ENCODE results near the gene RBM11.
"Not testable (repeated sequence)": the region's sequence is repeated elsewhere in the genome, so short reads cannot be mapped to it uniquely, and the experiment has no call there.

Gene RBM11, protein sequence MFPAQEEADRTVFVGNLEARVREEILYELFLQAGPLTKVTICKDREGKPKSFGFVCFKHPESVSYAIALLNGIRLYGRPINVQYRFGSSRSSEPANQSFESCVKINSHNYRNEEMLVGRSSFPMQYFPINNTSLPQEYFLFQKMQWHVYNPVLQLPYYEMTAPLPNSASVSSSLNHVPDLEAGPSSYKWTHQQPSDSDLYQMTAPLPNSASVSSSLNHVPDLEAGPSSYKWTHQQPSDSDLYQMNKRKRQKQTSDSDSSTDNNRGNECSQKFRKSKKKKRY

DNA sequence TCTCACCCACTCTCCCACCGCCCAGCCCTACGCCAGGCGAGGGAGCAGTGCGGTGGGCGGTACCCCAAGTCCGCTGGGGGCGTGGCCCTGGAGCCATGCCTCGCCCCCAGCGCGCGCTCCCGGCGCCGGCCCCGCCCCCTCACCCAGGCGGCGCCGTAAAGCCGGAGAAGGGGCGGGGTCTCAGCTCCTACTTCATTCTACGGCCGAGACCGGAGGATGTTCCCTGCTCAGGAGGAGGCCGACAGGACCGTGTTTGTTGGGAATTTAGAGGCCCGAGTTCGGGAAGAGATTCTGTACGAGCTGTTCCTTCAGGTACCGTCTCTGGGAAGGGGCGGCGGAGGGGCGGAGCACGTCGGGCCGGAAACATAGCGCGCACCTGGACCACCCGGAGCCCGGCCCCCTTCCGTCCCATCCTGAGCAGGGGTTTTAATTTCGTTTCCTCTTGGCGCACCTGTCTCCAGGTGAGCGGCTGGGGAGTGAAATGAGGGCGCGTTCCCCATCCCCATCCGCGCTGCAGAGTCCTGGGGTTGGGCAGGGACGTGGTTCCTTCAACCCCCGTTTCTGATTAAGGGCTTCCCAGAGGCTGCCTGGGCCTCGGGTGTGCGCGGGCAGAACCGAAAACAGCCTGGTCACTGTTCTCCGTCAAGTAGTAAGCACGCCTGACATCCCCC is at the start of gene RBM11:
Gene RBM11, plus strand, starts transcription at position 187 of the 671 bp plus-strand sequence. Its CDS starts 30 bp downstream, at position 217.
- DNase-seq (ENCODE audit: low spot score): peak; percentile 77

GRCh38 chr21:14166463-14167223 is 49.3 kb upstream of the RBM11 start:
- DNase-seq (ENCODE audit: low spot score): not testable (repeated sequence)

GRCh38 chr21:14206222-14206621 is 9.7 kb upstream of the RBM11 start:
- DNase-seq (ENCODE audit: low spot score): no peak

DNA sequence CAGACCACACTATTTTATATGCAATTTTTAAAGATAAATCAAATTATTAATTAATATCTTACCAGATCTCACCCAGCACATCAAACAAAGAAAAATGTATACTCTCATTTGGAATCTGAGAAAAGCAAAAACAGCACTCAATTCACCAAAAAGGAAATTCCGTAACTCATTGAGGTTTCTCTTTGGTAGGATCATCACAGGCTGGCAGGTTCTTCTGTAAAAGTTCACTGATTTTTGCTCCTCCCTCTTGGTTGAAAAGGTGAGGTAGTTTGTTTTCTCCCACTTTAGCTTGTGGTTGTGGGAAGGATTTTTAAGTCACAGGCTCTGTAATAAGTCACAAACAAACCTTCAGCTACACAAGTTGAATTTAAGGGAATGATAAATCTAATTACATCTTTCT is 5.2 kb upstream of the RBM11 start, which contains the start of gene LIPI:
Gene LIPI, minus strand, starts transcription at position 218 of the 400 bp plus-strand sequence. Its CDS starts 110 bp downstream, at position 108.
- no peak for DNase-seq (ENCODE audit: low spot score)

GRCh38 chr21:14213164-14213563 is 2.8 kb upstream of the RBM11 start:
- no peak for DNase-seq (ENCODE audit: low spot score)

DNA sequence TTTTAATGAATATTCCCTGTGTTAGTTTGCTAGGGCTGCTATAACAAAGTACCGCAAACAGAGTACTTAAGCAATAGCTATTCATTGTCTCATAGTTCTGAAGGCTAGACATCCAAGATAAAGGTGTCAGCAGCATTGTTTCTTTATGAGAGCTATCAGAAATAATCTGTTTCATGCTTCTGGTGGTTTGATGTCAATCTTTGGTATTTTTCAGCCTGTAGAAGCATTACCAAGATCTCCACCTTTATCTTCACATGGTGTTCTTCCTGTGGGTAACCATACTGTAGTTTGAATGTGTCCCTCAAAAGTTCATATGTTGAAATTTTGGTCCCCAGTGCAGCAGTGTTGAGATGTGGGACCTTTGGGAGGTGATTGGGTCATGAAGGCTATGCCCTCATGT is 7.4 kb downstream of the RBM11 start:
- no peak for DNase-seq (ENCODE audit: low spot score)

DNA sequence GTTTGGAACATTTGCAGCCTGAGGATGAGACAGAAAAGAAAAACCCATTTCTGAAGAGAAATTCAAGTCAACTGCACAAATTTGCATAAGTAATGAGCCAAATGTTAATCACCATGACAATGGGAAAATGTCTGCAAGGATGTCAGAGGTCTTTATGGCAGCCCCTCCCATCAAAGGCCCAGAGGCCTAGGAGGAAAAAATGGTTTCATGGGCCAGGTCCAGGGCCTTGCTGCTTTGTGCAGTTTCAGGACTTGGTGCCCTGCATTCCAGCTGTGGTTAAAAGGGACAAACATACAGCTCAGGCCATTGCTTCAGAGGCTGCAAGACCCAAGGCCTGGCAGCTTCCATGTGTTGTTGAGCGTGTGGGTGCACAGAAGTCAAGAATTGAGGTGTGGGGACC is 13.4 kb downstream of the RBM11 start:
- no peak for DNase-seq (ENCODE audit: low spot score)

DNA sequence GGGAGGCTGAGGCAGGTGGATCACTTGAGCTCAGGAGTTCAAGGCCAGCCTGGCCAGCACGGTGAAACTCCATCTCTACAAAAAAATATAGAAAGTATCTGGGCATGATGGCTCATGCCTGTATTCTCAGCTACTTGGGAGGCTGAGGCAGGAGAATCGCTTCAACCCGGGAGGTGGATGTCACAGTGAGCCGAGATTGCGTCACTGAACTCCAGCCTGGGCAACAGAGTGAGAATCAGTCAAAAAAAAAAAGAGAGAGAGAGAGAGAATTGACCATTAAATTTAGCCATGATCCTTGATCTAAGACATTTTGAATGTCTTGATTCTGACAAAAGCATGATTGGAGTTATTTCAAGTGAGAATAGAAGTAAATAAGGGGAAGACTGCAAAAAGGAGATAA is 19.1 kb downstream of the RBM11 start:
- DNase-seq (ENCODE audit: low spot score): no peak

DNA sequence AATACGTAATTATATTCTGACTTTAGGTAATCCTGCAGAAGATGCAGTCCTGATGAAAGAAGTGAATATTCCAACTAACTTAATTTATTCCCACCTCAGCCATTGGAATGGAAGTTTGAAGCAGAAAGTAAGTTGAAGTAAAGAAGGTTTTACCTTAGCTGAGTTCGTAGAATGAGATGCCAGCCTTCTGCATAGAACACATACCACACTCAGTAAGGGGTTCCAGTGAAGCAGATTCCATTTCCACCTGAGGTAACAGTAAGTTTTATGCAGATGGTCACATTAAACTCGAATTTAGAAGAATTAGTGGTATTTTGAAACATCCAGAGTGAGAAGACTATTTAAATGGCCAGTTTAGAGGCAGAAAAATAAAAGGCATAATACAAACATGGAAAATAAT is 20.2 kb downstream of the RBM11 start:
- no peak for DNase-seq (ENCODE audit: low spot score)

DNA sequence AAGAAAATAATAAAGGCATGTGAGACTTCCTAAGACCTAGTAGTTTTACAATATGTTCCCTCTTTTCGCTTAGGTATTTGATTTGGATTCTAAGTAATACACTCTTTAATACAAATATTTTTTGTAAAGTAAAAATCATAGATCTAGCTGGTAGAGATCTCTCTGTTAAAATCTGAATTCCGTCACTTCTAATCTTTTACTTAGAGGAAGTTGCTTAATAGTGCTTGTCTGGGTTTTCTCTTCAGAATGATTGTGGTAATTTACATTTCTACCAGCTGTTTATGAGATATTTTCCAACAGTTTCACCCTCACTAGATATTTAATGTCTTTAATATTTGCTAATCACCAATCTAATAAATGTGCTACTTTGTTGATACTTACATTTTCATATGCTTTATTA is 23.3 kb downstream of the RBM11 start:
- no peak for DNase-seq (ENCODE audit: low spot score)

DNA sequence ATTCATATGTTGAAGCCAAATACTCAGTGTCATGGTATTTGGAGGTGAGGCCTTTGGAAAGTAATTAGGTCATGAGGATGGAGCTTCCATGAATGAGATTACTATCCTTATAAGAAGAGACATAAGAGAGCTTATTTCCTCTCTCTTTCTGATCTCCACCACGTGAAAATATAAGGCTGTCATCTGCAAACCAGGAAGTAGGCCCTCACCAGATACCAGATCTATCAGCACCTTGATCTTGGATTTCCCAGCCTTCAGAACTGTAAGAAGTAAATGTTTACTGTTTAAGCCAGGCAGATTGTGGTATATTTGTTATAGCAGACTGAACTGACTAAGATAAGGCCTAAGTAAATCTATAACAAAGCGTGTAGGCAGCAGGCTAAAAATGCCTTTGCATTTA is 25.3 kb downstream of the RBM11 start:
- DNase-seq (ENCODE audit: low spot score): no peak

- no peak for DNase-seq (ENCODE audit: low spot score)
Observed at GRCh38 chr21:14243461-14243860, 27.5 kb downstream of the RBM11 start.

GRCh38 chr21:14243874-14244273 is 27.9 kb downstream of the RBM11 start:
- DNase-seq (ENCODE audit: low spot score): no peak

- DNase-seq (ENCODE audit: low spot score): no peak
Observed at GRCh38 chr21:14244911-14245310, 29.0 kb downstream of the RBM11 start.

DNA sequence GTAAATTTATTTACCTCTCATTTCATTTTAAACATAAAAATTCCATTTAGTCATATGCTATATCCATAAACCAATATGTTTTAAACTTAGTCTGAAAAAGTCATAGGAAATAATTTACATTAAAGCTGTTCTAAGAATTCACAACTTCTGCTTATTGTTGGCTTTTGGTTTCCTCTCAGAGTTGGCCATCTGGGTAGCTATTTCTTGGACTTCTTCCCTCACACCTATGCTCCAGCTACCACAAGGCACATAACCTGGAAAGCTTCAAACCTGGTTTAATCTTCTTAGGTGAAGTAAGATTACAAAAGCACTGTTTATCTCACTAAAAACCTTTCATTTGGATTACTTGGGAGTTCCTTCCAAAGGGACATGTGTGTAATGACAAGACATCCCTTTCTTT is 29.8 kb downstream of the RBM11 start:
- no peak for DNase-seq (ENCODE audit: low spot score)

GRCh38 chr21:14251336-14251735 is 35.4 kb downstream of the RBM11 start:
- DNase-seq (ENCODE audit: low spot score): no peak

GRCh38 chr21:14259747-14260146 is 43.8 kb downstream of the RBM11 start:
- peak; percentile 5 for DNase-seq (ENCODE audit: low spot score)

DNA sequence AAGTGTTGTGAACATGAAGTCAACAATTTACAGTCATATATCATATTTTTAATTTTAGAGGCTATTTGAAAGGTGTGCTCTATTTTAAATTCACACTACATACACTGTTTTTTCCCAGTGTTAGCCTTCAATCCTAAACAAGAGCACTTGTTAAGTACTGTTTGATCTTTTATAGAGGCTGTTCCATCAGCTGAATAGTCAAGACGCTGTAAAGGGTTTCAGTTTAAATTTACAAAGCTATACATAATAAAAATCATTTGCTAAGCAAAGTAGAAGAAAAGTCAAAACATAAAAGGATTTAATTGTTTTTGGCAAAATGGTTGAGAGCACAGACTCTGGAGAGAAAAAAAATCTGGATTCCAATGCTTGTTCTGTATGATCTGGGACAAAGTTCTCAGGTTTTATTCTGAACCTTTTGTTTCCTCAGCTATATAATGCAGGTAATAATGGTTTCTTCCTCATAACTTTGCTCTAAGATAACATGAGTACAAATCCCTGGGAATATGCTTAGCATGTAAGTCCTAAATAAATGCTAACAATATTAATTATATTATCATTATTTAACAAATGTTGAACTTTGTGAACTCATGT is 44.3 kb downstream of the RBM11 start:
- DNase-seq (ENCODE audit: low spot score): no peak

- no peak for DNase-seq (ENCODE audit: low spot score)
Observed at GRCh38 chr21:14262039-14262438, 46.1 kb downstream of the RBM11 start.

GRCh38 chr21:14263879-14264278 is 47.9 kb downstream of the RBM11 start:
- no peak for DNase-seq (ENCODE audit: low spot score)

DNA sequence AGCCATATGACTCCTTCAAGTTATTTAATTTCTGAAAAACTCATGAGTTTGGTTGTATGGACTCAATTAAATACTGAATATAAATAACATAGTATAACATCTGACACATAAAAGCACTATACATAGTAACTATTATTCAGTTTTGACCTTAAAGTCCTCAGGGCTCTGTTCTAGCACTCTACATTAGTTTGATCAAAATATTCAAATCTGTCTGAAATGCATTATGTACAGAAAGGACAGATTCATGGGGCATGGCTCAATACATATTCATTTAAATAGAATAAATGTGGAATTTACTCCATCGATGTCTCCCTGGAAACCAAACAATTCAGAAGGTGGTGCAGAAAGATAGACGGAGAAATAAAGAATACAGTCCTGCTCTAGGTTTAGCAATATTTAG is 49.1 kb downstream of the RBM11 start:
- DNase-seq (ENCODE audit: low spot score): no peak

DNA sequence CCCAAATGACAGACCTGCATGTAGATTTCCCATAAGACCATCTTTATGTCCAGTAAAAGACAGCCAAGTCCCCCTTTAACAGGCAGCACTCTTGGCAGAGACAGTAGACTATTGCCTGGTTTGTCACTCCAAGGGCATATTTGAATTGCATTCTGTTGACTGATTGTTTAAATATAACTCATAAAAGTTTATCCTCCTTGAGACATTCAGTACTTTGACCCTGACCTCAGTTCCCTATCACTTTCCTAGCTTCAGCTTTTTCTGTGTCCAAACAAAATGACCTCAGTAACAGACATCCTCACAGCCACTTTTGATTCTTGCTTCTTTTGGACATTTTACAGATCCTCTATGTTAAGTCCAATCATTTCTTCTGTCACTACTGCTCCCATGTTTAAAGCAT is 51.1 kb downstream of the RBM11 start:
- no peak for DNase-seq (ENCODE audit: low spot score)

DNA sequence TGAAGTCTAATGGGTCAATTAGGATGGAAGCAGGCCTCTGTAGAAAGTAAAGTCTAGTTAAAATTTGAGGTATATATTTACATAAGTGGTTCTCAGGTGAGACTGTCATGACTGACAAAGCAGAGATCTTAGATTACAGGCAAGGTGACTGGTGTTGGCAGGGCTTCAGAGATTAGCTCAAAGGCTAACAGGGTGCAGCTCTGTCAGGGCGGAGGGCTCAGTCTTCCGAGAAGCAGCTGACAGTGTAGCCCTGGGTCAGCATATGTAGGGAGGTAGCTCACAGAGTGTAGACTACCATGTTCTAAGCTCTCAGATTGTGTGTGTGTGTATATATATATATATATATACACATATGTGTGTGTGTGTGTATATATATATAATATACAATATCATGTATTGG is 54.7 kb downstream of the RBM11 start:
- DNase-seq (ENCODE audit: low spot score): no peak
